Fibroblast of lung (primary cell): ENCODE data around the gene ASTN2.

Source experiments
- EZH2 ChIP-seq: IDR thresholded peaks from 2 replicates; pipeline ENCODE4 v1.5.1; 2012; ENCODE audit warnings: low read length, control low read depth, mild to moderate bottlenecking; ENCODE audit errors: missing control alignments
- TF ChIP-seq, protein P1 (sequence below), 2 donors: IDR thresholded peaks in 1 of 2; conservative IDR thresholded peaks in 1 of 2; 1 replicate in 1 of 2; 2 replicates in 1 of 2; pipeline ENCODE4 v1.5.1; 2011 to 2012; ENCODE audit warnings: low read length in 2 of 2, control low read depth in 1 of 2, inconsistent platforms in 1 of 2, low read depth in 1 of 2, mild to moderate bottlenecking in 1 of 2

DNA sequence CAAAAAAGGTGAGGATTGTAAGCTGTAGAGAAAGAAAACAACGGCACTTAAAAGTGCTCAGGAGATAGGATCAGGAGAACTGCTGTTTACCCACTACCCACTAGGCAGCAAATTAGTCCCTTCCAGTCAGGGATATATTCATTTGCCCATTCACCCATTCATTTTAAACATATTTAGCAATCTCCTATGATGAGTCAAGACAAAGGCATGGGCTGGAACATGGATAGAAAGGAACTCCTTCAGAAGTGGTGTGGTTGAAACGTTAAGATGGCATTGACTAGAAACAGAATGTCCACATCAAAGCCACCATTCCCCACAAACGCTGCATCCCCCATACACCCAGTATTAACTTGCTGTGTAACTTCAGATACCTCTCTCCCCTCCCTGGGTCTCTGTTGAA, 225.7 kb downstream of the ASTN2 start:
- TF ChIP-seq, protein P1, sequence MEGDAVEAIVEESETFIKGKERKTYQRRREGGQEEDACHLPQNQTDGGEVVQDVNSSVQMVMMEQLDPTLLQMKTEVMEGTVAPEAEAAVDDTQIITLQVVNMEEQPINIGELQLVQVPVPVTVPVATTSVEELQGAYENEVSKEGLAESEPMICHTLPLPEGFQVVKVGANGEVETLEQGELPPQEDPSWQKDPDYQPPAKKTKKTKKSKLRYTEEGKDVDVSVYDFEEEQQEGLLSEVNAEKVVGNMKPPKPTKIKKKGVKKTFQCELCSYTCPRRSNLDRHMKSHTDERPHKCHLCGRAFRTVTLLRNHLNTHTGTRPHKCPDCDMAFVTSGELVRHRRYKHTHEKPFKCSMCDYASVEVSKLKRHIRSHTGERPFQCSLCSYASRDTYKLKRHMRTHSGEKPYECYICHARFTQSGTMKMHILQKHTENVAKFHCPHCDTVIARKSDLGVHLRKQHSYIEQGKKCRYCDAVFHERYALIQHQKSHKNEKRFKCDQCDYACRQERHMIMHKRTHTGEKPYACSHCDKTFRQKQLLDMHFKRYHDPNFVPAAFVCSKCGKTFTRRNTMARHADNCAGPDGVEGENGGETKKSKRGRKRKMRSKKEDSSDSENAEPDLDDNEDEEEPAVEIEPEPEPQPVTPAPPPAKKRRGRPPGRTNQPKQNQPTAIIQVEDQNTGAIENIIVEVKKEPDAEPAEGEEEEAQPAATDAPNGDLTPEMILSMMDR (conservative IDR thresholded peaks at IDR 0.05 in 1 of 2, IDR thresholded peaks at IDR 0.05 in 1 of 2; ENCODE audit: low read depth in 1 of 2, low read length in 2 of 2): no peak
- TF ChIP-seq EZH2: no peak
